NCI-H748 (cell line): Measurements from ENCODE around the gene PREB.
A peak's percentile ranks its signal among the peaks of the same experiment; 100 is the strongest.

Source experiments
- DNase-seq: peaks from one replicate; lab custom pipeline; 2025; ENCODE audit not compliant: unreplicated experiment; lab: John Stamatoyannopoulos, UW

The PREB gene

DNA sequence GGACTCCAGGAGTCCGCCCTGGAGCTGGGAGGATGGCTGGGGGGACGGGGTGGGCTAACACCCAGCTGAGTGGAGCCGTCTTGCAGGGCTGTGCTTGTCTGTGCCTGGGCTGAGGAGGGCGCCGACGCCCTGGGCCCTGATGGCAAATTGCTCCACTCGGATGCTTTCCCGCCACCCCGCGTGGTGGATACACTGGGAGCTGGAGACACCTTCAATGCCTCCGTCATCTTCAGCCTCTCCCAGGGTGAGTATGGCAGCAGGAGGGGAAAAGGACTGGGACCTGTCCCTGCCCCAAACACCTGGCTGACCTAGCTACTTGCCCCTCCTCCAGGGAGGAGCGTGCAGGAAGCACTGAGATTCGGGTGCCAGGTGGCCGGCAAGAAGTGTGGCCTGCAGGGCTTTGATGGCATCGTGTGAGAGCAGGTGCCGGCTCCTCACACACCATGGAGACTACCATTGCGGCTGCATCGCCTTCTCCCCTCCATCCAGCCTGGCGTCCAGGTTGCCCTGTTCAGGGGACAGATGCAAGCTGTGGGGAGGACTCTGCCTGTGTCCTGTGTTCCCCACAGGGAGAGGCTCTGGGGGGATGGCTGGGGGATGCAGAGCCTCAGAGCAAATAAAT is 35.0 kb downstream of the PREB start:
- no peak for DNase-seq

DNA sequence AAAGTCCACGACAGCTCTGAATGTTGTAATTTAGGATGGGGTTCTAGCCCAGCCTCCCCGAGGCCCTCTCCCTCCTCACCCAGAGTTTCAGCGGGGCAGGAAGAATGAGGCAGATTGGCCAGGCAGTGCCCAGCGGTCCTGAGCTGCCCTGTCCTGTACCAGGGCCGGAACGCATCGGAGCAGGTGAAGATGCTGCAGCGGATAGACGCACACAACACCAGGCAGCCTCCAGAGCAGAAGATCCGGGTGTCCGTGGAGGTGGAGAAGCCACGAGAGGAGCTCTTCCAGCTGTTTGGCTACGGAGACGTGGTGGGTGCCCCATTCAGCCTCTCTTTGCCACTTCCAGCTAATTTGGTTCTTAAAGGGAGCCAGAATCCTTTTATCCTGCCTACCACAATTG is 37.1 kb downstream of the PREB start:
- DNase-seq = no peak

DNA sequence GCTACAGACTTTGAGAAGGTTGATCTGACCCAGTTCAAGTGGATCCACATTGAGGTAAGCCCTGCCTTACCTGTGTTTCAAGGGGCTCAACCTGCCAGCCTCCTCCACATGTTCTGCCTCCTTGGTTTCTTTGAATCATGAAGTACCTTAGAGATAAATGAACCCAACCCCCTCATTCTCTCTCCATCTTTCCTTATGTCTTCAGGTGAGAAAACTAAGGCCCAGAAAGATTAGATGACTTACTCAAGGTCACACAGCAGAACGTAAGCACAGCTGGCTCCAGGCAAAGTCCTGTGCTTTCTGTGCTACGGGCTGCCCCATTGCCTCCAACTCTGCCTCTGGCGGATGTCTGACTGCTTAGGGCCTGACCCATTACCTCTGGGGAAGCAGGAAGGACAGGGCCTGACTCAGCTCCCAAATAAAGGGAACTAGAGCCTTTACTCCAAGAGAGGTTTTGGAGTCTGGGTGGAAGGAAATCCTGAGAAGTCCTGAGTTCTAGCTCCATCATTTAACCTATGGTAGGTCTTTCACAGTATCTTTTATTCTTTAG is 37.6 kb downstream of the PREB start:
- DNase-seq = no peak

DNA sequence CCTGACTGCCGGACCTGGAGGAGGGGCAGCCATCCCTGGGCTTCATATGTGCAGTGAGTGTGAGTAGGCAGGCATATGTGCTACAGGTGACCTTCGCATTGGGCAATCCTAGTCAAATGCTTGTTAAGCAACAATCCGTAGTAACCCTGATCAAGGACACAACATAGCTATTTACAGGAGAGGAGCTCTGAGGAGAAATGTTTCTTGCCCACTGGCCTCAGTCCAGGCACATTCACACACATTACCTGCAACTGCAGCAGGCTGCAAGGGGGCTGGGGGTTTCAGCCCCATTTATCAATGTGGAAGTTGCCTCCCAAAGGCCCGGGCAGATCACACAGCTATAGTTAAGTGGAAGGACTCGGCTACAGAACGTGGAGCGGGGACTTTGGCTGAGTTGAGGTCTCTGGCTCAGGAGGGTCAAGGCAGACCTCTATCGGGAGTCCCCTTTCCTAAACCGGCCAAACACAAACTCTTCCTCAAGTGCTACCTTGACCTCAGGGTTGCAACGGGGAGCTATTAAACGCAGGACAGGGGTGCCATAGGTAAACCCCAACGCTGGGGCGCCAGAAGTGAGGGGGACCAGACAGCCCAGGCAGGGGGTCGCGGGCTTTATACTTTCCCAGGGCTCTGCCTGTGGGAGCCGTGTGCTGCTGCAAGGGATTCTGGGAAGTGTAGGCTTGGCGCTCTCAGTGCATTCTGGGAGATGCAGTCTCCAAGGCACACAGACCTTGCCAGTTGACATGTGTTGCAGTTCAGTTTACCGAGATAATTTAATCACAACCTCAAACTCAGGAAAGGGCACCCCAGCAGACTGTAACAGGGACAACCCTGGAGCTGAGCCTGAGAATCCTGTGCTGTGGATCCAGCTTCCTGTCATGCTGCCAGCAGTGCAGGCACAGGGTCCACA is 38.4 kb downstream of the PREB start:
- DNase-seq = peak; percentile 52

DNA sequence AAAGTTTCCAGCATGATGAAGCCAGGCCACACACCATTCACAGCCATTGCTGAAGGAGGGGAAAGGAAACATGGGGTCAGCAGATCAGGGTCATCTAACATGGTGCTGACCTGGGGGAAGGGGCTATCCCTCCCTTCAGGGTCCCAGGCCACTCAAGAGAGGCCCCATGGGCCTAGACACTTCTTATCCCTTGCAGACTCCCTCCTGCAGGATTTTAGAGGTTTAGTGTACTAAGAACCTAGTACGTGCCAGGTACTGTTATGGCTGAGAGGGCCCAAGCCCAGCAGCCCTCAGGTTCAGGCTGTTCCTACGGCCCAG is 39.0 kb downstream of the PREB start:
- no peak for DNase-seq

DNA sequence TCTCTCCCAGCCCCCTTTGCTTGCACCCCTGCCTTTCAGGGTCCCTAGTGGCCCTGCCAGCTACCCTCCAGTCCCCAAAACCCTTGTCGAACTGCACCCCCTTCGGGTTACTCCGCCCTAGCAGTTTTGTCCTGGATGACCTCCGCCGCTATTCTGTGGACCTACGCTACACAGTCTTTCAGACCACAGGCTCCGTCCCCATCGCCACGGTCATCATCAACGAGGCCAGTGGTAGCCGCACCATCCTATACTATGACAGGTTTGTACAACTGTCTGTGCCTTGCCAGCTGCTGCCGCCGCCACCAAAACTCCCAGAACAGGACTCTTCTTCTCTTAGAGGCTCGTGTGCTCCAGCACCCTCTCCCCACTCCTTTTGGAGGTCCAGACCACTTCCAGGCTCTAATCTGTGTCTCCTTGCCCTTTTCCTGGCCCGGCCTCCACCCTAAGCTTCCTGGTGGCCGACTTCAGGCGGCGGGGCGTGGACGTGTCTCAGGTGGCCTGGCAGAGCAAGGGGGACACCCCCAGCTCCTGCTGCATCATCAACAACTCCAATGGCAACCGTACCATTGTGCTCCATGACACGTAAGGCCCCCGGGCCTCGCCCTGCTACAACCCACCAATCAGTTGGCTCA is 40.0 kb downstream of the PREB start:
- DNase-seq = no peak

DNA sequence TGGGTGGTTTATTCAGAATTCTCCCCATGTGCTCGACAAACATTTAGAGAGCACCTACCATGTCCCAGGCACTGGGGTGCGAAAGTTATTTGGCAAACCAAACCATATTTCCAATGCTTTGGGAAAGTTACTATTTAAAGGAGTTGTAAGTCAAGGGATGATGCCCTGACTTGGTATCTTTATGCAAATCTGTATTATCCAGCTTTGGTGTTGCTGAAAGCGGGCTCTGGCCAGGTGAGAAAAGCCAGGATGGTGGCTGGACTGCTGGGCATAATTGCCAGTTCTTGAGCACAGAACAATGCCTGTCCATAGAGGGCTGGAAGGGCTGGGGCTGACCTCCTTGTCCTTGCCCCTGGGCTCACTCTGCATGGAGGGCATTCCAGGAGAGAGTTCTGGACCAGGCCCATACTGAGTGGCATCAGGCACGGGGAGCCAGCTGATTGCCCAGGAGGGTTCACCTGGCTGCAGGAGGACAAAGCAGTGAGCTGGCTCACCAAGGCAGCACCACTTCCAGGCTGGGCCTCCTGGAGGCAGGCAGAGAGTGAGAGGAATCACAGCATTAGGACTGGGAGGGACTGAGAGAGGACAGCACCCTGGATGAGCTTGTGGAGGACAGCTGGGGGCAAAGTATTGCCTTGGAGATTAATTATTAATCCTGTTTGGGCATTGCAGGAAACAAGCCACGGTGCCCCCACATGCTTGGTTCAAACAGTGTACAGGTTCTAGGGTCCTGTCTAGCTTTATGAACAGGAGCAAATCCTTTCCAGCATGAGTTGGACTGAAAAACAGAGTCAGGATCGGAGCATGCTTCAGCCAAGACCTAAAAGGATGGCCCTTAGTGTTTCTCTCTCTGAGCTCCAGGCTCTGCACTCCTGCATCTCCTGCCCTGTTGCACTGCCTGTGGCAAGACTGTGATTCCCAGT is 40.7 kb downstream of the PREB start:
- DNase-seq = no peak

DNA sequence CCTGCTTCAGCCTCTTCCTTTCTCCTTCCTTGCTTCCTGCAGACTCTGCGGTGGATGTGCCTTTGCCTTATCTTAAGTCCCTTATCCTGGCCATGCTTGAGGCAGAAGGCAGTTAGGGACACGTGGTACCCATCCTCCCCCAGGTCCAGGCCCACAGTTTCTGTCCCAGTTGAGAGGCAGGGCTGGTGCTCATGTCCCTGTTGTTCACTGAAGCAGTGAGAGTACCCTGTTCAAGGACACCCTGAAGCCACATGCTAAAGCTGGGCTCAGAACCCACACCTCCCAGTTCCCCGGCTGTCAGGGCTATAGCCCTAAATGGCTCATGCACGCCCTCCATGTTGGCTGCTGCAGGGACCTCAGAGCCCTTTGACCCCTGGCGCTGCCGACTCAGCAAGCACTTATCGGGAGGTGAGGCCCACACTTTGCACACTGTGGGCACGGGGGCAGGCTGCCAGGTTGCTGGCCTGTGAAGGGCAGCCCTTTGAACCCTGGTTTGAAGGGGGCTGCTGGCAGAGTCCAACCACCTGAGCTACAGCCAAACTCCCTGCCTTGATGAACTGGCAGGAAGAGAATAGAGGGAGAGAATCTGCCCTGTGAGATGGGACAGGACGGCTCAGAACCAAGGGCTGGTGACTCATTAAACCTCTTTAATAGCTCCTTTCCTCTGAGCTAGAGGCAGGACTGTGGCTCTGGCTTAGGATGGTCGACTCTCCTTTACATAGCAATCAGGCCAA is 41.6 kb downstream of the PREB start:
- no peak for DNase-seq

DNA sequence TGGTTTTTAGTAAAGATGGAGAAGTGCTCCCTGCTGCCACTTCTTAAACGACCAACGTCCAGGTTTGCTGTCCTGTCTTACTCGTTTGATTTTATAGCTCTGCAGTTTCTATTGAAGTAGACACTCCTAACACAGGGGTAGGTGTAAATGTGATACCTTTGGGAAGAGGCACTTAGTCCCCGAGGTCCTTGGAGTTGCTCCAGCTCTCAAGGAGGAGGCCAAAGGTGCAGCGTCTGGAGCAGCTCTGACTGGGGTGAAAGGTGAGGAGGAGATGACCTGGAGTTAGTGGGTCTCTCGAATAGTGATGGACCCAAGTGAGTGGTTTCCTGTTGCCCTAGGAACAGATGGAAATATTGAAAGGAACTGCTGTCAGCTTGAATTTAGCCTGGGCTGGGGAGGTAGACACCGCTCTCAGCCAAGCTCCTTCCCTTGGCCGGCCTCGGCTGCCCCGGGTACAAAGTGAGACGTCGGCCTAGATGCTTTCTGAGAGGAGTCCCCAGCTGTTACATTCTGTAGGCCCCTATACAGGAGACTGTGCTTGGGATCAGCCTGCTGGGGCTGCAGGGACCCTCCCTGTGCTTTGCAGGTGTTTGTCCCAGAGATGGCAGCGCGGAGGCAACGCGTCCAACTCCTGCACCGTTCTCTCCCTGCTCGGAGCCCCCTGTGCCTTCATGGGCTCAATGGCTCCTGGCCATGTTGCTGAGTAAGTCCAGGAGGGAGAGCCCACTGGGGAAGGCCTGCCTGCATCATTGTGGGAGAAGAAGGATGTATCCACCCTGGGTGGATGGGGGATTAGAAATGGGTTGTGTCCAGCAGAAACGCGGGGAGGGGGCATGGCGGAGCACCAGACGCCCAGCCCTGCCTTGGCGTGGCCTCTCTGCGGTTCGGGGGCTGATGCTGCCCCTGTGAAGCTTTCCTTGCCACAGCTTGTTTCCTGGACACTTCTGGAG is 42.4 kb downstream of the PREB start:
- DNase-seq = no peak

DNA sequence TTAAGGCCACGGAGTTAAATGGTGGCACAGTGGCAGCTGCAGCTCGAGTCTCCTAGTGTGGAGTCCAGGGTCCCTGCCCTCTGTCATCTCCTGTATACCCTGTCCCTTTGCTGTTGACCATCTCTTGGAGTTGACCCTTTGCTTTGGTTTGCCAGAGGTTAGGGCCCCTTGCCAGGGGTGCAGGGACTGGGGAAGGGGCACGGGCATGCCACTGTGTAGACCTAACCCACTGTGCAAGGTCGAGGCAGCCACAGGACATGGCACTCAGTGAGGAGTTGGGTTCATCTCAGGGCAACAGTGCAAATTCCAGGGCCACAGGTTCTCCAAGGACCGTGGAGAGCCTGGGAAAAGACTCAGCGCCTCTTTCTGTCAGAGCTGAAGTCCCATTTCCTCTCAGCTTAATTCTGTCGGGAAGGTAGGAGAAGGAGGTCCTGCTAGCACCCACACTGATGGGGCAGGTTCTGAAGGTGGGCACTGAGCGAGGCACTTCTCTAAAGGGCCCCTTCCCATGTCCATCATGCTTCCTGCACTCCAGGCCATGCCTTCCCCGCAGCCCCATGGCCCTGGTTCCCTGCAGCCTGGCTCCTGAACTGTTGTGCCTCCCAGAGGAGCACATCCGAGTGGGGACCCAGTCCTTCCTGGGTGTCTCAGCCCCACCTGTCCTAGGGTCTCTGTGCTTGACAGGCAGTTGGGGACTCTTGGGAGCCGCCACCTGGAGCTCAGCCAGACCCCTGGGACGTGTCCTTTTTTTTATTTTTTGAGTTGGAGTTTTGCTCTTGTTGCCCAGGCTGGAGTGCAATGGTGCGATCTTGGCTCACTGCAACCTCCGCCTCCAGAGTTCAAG is 45.1 kb downstream of the PREB start:
- DNase-seq = no peak

DNA sequence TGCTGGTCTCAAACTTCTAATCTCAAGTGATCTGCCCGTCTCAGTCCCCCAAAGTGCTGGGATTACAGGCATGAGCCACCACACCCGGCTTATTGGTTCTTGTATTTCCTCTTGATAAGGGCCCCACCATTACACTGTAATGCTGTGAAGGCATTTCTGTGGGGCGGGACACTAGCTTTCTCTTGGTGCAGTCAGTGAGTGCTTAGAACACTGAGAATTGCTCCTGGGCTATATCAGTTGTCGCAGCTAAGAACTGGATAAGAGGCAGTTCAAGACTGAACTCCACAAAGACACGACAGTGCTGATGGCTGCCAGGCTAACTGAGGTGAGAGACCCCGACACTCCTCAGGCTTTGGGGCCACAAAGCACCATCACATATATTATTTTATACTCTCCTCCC is 45.8 kb downstream of the PREB start:
- DNase-seq = no peak

DNA sequence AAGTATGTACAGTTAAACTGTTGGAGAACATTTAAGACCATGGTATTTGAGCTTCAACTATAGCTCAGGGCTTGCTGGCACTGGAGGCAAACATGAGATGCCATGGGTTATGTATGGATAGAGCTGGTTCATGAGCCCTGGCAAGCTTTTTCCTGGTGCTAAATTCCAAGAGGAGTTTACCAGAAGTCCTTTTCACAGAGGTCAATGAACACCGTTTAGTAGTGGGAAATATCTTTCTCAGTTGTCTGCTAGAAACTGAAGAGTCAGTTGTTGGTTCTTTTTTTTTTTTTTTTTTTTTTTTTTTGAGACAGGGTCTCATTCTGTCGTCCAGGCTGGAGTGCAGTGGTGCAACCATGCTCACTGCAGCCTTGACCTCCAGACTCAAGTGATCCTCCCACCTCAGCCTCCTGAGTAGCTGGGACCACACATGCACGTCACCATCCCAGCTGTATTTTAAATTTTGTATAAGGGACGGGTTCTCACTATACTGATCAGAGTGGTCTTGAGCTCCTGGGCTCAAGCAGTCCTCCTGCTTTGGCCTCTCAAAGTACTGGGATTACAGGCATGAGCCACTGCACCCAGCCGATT is 46.5 kb downstream of the PREB start:
- no peak for DNase-seq

DNA sequence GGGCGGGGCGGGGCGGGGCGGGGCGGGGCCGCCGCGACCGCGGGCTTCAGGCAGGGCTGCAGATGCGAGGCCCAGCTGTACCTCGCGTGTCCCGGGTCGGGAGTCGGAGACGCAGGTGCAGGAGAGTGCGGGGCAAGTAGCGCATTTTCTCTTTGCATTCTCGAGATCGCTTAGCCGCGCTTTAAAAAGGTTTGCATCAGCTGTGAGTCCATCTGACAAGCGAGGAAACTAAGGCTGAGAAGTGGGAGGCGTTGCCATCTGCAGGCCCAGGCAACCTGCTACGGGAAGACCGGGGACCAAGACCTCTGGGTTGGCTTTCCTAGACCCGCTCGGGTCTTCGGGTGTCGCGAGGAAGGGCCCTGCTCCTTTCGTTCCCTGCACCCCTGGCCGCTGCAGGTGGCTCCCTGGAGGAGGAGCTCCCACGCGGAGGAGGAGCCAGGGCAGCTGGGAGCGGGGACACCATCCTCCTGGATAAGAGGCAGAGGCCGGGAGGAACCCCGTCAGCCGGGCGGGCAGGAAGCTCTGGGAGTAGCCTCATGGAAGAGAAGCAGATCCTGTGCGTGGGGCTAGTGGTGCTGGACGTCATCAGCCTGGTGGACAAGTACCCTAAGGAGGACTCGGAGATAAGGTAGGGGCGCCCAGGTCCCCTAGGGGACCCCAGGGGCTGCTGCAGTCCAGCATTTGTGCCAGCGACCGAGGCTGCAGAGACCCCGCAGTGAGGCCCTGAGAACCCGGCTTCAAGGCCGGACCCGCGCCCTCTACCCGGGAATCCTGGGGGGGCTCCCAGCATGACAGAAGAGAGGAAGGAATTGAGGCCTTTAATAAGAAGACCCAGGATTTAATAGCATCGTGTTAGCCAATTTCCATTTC is 47.5 kb downstream of the PREB start, which contains the start of gene KHK:
Gene KHK (plus strand): TSS at position 49 of the 870 bp plus-strand sequence. CDS start 488 bp downstream, at position 537.
- peak; percentile 84 for DNase-seq

DNA sequence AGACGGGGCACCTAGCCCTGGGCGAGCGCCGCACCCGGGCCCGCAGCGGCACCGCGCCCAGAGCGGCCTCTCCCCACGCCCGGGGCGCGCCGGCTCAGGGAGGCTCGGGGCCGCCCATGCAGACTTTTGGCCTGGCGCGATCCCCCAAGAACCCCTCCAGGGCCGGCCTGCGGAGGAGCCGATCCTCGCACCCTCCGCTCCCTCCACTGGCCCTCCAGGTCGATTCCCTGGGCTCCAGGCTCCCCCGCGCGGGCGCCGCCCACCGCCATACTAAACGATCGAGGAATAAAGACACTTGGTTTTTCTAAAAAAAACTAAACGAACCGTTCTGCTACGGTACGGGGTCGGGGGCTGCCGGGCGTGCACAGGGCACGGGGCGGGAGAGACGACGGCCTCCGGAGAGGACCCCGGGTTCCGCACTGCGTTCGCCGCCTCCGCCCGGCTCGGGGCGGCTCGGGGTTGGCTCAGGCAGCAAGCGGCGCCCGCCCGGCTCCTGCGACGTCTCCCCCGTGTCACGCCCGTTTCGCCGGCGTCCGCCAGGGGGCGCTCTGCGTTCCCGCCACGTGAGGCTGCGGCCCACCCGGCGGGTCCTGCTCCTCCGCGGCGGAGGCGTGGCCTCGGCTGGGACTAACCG is 48.2 kb downstream of the PREB start:
- peak; percentile 93 for DNase-seq

DNA sequence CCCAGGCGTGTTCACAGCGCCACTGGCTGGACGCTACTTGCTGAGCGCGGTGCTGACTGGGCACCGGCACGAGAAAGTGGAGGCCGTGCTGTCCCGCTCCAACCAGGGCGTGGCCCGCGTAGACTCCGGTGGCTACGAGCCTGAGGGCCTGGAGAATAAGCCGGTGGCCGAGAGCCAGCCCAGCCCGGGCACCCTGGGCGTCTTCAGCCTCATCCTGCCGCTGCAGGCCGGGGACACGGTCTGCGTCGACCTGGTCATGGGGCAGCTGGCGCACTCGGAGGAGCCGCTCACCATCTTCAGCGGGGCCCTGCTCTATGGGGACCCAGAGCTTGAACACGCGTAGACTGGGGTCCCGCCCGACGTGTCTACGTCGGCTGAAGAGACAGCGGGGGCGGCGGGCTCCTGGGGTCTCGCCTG is 48.8 kb downstream of the PREB start:
- peak; percentile 74 for DNase-seq

DNA sequence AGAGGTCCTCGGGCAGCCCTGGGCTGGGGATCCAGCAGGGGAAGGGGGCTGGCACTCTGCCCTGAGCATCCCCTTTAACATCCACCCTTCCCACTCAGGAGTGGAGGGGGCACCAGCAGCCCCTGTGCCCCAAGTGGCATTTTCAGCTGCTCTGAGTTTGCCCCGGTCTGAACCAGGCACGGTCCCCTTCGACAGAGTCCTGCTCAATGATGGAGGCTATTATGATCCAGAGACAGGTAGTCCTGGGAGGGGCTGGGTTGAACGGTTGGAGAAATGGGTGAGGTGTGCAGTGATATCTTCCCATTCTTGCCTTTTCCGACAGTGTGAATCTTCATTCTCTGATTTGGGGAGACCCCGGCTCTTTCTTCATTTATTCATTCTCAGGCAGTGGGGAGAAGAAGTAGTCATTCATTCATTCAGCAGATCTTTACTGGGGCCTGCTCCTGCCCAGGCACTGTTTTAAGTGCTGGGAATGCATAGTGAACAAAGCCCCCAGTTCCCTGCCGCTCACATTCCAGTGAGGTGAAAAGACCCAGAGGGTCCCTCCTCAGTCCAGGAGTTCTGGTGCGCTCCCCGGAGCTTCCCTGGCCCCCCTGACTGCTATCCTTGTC is 49.3 kb downstream of the PREB start:
- DNase-seq = no peak
